Transverse colon (tissue), 3 donors: ENCODE measurements around the gene ABCA10.

Source experiments
- EP300 ChIP-seq: sonication (generic); formaldehyde crosslinking; IDR thresholded peaks from one replicate; pipeline ENCODE4 v1.6.1; 2017; ENCODE audit warnings: antibody characterized with exemption, low read depth
- TF ChIP-seq, protein P1 (sequence below), 5 experiments: fragments of 200-600 bp in 3 of 5; fragments of 450-650 bp in 2 of 5; sonication (generic) in 3 of 5; IDR thresholded peaks; 1 replicate in 2 of 5; 2 replicates in 3 of 5; pipeline ENCODE4 v1.5.1; 2016 to 2017; ENCODE audit warnings: antibody characterized with exemption in 5 of 5, inconsistent platforms in 3 of 5, mild to moderate bottlenecking in 2 of 5, moderate library complexity in 1 of 5

DNA sequence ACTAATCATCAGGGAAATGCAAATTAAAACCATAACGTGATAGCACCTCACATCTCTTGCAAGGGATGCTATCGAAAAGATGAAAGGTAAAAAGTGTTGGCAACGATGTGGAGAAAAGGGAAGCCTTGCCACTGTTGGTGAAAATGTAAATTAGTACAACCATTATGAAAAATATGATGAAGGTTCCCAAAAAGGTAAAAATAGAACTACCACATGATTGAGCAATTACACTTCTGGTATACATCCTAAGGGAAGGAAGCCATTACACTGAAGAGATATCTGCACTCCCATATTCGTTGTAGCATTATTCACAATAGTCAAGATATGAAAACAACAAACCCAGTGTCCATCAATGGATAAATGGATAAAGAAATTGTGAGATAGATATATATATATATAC is 21.5 kb downstream of the ABCA10 start:
- TF ChIP-seq, protein P1, sequence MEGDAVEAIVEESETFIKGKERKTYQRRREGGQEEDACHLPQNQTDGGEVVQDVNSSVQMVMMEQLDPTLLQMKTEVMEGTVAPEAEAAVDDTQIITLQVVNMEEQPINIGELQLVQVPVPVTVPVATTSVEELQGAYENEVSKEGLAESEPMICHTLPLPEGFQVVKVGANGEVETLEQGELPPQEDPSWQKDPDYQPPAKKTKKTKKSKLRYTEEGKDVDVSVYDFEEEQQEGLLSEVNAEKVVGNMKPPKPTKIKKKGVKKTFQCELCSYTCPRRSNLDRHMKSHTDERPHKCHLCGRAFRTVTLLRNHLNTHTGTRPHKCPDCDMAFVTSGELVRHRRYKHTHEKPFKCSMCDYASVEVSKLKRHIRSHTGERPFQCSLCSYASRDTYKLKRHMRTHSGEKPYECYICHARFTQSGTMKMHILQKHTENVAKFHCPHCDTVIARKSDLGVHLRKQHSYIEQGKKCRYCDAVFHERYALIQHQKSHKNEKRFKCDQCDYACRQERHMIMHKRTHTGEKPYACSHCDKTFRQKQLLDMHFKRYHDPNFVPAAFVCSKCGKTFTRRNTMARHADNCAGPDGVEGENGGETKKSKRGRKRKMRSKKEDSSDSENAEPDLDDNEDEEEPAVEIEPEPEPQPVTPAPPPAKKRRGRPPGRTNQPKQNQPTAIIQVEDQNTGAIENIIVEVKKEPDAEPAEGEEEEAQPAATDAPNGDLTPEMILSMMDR (IDR thresholded peaks at IDR 0.05), result no peak
- TF ChIP-seq EP300, result no peak
